ENCODE measurements around the gene KRTAP10-11.

Gene KRTAP10-11

DNA sequence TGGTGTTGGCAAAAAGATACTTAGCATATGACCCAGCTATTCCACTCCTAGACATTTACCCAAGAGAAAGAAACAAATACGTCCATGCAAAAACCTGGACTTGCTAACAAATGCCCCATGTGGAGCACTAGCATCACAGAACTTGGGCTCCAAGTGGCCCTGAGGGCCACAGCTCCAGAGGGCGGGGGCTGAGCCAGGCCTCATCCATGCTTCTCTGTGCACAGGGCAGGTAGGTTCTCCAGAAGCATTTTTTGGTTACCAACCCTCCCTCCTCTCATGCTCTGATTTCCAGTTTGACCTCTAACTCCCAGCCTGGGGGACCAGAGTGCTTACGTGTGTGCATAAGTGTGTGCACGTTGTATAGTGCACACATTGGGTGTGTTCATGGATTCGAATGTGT is 18.5 kb downstream of the KRTAP10-11 start:
- Histone ChIP-seq H3K27me3 (peaks cover 4% of the 10 kb centered on the region), H3K4me3 (ENCODE audit: low read depth in 1 of 2, low read length in 1 of 2) (no peak overlapping the region), H3K36me3 (no peaks in the 10 kb centered on the region), H3K4me1 (ENCODE audit: control insufficient read depth in 1 of 2, insufficient read depth in 1 of 2, low read depth in 1 of 2, low read length in 1 of 2) (no peaks in the 10 kb centered on the region), H3K9me3 (no peaks in the 10 kb centered on the region), H3K27ac (no peak overlapping the region)
- TF ChIP-seq, protein P1, sequence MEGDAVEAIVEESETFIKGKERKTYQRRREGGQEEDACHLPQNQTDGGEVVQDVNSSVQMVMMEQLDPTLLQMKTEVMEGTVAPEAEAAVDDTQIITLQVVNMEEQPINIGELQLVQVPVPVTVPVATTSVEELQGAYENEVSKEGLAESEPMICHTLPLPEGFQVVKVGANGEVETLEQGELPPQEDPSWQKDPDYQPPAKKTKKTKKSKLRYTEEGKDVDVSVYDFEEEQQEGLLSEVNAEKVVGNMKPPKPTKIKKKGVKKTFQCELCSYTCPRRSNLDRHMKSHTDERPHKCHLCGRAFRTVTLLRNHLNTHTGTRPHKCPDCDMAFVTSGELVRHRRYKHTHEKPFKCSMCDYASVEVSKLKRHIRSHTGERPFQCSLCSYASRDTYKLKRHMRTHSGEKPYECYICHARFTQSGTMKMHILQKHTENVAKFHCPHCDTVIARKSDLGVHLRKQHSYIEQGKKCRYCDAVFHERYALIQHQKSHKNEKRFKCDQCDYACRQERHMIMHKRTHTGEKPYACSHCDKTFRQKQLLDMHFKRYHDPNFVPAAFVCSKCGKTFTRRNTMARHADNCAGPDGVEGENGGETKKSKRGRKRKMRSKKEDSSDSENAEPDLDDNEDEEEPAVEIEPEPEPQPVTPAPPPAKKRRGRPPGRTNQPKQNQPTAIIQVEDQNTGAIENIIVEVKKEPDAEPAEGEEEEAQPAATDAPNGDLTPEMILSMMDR (IDR thresholded peaks at IDR 0.05), result no peak

DNA sequence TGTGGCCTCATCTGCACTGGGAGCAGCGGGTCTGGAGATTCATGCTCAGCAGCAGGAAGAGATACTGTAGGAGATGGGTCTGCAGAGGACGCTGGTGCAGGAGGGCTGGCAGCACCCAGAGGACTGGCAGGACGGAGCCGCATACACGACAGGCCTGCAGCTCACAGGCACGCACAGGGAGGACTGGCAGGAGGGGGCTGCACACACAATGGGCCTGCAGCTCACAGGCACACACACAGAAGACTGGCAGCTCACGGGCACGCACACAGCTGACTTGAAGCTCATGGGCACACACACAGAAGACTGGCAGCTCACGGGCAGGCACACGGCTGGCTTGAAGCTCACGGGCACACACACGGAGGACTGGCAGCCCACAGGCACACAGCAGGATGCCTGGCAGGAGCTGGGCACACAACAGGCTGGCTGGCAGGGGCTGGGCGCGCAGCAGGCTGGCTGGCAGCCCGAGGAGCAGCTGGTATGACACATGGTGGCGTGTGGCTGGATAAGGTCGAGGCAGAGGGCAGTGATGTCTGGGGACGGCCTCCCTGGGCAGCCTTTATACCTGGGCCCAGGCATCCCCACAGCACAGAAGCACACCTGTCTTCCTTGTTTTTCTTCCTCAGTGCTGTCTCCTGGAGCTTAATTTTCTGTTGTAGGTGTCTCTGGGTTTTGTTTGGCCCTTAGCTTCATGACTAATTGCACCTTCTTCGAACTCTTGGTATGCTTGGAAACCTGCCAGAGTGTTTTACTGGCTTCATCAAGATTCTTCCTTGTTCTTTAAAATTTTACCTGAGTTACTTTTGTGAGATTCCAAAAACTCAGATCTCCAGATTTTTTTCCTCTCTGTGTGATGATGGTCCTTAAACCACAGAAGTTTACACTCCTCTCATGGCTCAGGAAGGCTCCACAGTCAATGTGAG is 20.4 kb downstream of the KRTAP10-11 start, which contains the start of gene KRTAP12-2:
Gene KRTAP12-2, minus strand, starts transcription at position 527 of the 920 bp plus-strand sequence. Its CDS starts 41 bp downstream, at position 486.
- H3K9me3 ChIP-seq, result peaks cover 8% of the 10 kb centered on the region
- H3K27ac ChIP-seq, result no peak within 1 kb of the TSS
- peaks cover 4% of the 10 kb centered on the region for H3K27me3 ChIP-seq
- TF ChIP-seq, protein P1 (IDR thresholded peaks at IDR 0.05), result no peak
- no peaks in the 10 kb centered on the region for H3K36me3 ChIP-seq
- no peak within 1 kb of the TSS for H3K4me3 ChIP-seq (ENCODE audit: low read depth in 1 of 2, low read length in 1 of 2)
- H3K4me1 ChIP-seq (ENCODE audit: control insufficient read depth in 1 of 2, insufficient read depth in 1 of 2, low read depth in 1 of 2, low read length in 1 of 2), result no peaks in the 10 kb centered on the region

DNA sequence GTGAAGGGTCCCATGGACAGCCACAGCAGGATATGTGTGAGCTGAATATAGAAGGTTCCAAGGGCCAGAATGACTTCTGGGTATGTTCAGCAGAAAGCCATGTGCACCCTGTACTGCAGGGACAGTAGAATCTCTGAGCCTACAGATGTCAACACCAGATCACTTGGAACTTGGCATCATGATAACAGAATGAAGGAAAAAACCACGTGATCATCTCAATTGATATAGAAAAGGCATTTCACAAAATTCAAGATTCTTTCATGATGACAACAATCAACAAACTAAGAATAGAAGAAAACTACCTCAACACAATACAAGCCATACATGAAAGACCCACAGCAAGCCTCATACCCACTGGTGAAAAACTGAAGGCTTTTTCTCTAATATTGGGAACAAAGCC is 21.4 kb downstream of the KRTAP10-11 start:
- Histone ChIP-seq H3K27ac (no peak overlapping the region), H3K36me3 (no peaks in the 10 kb centered on the region), H3K4me1 (ENCODE audit: control insufficient read depth in 1 of 2, insufficient read depth in 1 of 2, low read depth in 1 of 2, low read length in 1 of 2) (no peaks in the 10 kb centered on the region), H3K4me3 (ENCODE audit: low read depth in 1 of 2, low read length in 1 of 2) (no peak overlapping the region), H3K9me3 (peaks cover 10% of the 10 kb centered on the region), H3K27me3 (peaks cover 4% of the 10 kb centered on the region)
- TF ChIP-seq, protein P1 (IDR thresholded peaks at IDR 0.05), result no peak

DNA sequence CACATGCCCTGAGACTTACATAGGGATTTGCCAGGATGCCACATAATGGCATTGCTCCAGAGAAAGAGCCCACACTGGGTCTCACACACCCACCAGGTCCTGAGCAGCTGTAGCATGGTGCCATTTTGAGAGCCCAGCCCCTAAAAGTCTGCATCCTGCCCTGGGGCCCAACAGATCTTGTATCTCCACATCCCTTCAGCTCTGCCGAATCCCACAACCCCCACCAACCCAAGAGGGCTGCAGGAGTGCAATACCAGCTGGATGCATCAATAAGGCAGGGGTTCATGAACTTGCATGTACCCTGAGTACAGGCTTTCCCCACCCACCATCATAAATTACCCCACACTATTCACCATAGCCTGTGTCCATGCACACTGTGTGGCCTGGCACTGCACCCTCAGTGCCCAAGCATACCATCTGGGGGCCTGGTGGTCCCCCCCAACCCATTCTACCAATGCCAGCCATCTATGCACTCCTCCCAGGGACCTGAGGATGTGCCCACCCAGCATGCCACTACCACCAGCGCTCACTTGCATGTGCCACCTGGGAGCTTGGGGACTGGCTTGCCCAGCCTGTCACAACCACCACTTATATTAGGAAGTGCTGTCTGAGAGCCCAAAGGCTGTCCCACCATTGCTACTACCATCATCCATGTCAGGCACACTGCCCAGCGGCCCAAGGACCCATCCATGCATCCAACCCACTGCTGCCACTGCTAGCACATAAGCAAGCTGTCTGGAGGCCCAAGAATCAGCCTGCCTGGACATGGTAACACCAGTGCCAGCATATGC is 24.6 kb downstream of the KRTAP10-11 start:
- H3K27ac ChIP-seq, result no peak overlapping the region
- TF ChIP-seq, protein P1 (IDR thresholded peaks at IDR 0.05), result no peak
- H3K36me3 ChIP-seq, result no peaks in the 10 kb centered on the region
- H3K27me3 ChIP-seq, result peaks cover 4% of the 10 kb centered on the region
- H3K4me1 ChIP-seq (ENCODE audit: control insufficient read depth in 1 of 2, insufficient read depth in 1 of 2, low read depth in 1 of 2, low read length in 1 of 2), result no peaks in the 10 kb centered on the region
- peaks cover 10% of the 10 kb centered on the region for H3K9me3 ChIP-seq
- H3K4me3 ChIP-seq (ENCODE audit: low read depth in 1 of 2, low read length in 1 of 2), result no peak overlapping the region

DNA sequence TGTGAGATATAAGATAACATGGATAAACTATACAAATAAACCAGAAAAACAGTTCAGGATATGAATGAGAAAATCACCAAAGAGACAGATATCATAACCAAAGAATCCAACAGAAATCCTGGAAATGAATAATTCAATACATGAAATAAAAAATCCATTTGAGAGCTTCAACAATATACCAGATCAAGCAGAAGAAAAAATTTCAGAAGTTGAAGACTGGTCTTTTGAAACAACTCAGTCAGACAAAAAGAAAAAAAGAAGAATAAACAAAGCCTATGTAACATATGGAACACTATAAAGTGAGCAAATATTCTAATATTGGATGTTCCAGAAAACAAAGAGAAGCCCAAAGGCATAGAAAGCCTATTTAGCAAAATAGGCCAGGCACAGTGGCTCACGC is 25.7 kb downstream of the KRTAP10-11 start:
- H3K36me3 ChIP-seq, result no peaks in the 10 kb centered on the region
- no peak overlapping the region for H3K27ac ChIP-seq
- H3K27me3 ChIP-seq, result peaks cover 4% of the 10 kb centered on the region
- no peak overlapping the region for H3K4me3 ChIP-seq (ENCODE audit: low read depth in 1 of 2, low read length in 1 of 2)
- no peaks in the 10 kb centered on the region for H3K4me1 ChIP-seq (ENCODE audit: control insufficient read depth in 1 of 2, insufficient read depth in 1 of 2, low read depth in 1 of 2, low read length in 1 of 2)
- peaks cover 10% of the 10 kb centered on the region for H3K9me3 ChIP-seq
- TF ChIP-seq, protein P1 (IDR thresholded peaks at IDR 0.05), result no peak
